Natural killer cell (primary cell): Measurements from ENCODE around the gene COL27A1. TPM values are rescaled to one million over a fixed set of nuclear protein-coding genes. Genes with fewer than 3 reads are reported as not detected.

ENCODE experiments used
- ATAC-seq, 3 donors: fragments of 150-1000 bp in 2 of 3; fragments of 200-7000 bp in 1 of 3; cut with Tn5 transposase; 1 replicate in 1 of 3; 2 replicates in 2 of 3; pipeline ENCODE4 v1.10.0; 2021; ENCODE audit warnings: mild to moderate bottlenecking in 2 of 3, moderate library complexity in 2 of 3
- DNase-seq, 2 donors: peaks; one replicate each; pipeline versions ENCODE4 v3.0.0 to v3.0.0-alpha.2; 2013 to 2021; ENCODE audit warnings: mixed read lengths in 1 of 2
- H3K27ac ChIP-seq: one replicate; pipeline ENCODE4 v1.5.1; 2013; ENCODE audit warnings: mild to moderate bottlenecking, low read length
- H3K27me3 ChIP-seq: one replicate; pipeline ENCODE4 v1.6.1; 2013; ENCODE audit warnings: low read length; ENCODE audit not compliant: control insufficient read depth, insufficient read depth
- H3K36me3 ChIP-seq: one replicate; pipeline ENCODE4 v1.6.1; 2013; ENCODE audit warnings: low read length; ENCODE audit not compliant: control insufficient read depth, insufficient read depth
- H3K4me1 ChIP-seq: one replicate; pipeline ENCODE4 v1.6.1; 2013; ENCODE audit warnings: low read length; ENCODE audit not compliant: control insufficient read depth, insufficient read depth
- H3K4me3 ChIP-seq: one replicate; pipeline ENCODE4 v1.5.1; 2013; ENCODE audit warnings: low read length
- H3K9me3 ChIP-seq: one replicate; pipeline ENCODE4 v1.6.1; 2013; ENCODE audit warnings: low read length; ENCODE audit not compliant: control insufficient read depth, insufficient read depth
- H3K27ac Mint-ChIP-seq, 2 donors: one replicate each; pipeline ENCODE4 v1.8.0; 2022; ENCODE audit warnings: mild to moderate bottlenecking in 2 of 2, mixed read lengths in 2 of 2, moderate library complexity in 1 of 2
- H3K27me3 Mint-ChIP-seq, 2 donors: one replicate each; pipeline ENCODE4 v1.8.0; 2022; ENCODE audit warnings: low read depth in 2 of 2, mixed read lengths in 2 of 2
- H3K36me3 Mint-ChIP-seq: one replicate; pipeline ENCODE4 v1.8.0; 2022; ENCODE audit warnings: mixed read lengths
- H3K4me1 Mint-ChIP-seq, 2 donors: one replicate each; pipeline ENCODE4 v1.8.0; 2022; ENCODE audit warnings: mixed read lengths in 2 of 2
- H3K4me3 Mint-ChIP-seq: one replicate; pipeline ENCODE4 v1.8.0; 2022; ENCODE audit warnings: mild to moderate bottlenecking, moderate library complexity, mixed read lengths
- H3K9me3 Mint-ChIP-seq, 2 donors: one replicate each; pipeline ENCODE4 v1.8.0; 2022; ENCODE audit warnings: mixed read lengths in 2 of 2
- WGBS: methylation state at CpG from one replicate; pipeline ENCODE4 v1.1.7; 2013; ENCODE audit warnings: missing lambda C conversion rate; ENCODE audit not compliant: insufficient coverage; 5-methylcytosine and 5-hydroxymethylcytosine counted together
- intact Hi-C: fragments of 100-400 bp; cut with micrococcal nuclease; formaldehyde crosslinking; loops from one replicate; pipeline ENCODE4 v1.14.2; 2022
- total RNA-seq, 4 donors: library from RNA; stranded (reverse); fragments of 120-200 nt in 1 of 4; gene quantifications; one replicate each; pipeline versions ENCODE4 v1.2.3 to v1.2.4, GENCODE V29; 2013 to 2022
- TF ChIP-seq, protein P1 (sequence below): fragments of 200-600 bp; IDR thresholded peaks from one replicate; pipeline ENCODE4 v1.8.0; 2022; ENCODE audit warnings: antibody characterized with exemption

The COL27A1 gene
- total RNA-seq, 3 donors from 2014 or later (not counting 1 experiment from before 2014, with no cell fraction given): not detected

DNA sequence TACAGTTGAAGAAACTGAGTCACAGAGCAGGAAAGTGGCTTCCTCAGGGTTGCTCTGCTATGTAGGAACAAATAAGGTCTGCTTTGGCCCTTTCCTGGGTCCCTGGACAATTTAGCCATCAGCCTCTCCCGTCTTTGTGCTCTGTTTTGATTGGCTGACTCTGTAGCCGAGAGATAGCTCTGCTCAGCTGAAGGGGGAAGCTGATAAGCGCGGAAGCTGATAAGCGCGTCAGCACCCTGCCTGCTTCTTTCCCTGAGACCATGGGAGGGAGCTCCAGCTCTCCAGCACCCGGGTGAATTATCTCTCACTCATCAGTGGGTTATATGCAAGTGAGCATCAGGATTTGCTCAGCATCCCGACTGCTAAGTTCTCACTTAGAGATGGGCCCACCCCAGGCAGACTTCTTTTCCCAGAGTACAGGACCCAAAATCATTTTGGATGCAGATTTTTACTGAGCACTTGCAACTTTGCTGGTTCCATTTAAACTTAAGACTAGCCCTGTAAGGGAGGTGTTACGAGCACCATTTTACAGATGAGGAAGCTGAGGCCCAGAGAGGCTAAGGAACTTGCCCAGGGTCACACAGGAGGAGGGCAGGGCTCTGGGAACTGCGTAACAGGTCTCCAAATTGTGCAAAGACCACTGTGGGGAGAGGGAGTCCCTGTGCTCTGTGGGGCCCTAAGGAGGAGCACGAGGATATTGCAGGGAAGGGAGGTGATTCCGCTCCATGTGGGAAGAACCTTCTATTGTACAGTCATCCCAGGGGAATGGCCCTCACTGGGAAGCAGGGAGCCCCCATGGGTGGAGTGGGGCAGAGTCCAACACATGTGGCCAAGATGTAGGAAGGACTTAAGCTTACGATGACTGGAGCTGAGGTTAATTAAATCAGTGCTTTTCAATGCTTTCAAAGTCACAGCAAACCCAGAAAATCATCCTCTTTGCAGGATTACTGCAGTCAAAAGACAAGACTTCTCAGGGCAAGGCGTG lies 83.8 kb downstream of the COL27A1 start:
- 43% methylated on average over 14 of the region's 14 CpGs for WGBS
- no peaks in the 10 kb centered on the region for H3K36me3 ChIP-seq
- intact Hi-C loops: no loop called here
- Mint-ChIP-seq H3K9me3 (no peaks in the 10 kb centered on the region), H3K36me3 (no peaks in the 10 kb centered on the region), H3K4me1 (no peaks in the 10 kb centered on the region), H3K27ac (no peak overlapping the region), H3K27me3 (peaks cover 0 to 5% of the 10 kb centered on the region in 2 donors), H3K4me3 (no peak overlapping the region)
- H3K4me1 ChIP-seq: no peaks in the 10 kb centered on the region
- H3K27ac ChIP-seq: no peak overlapping the region
- DNase-seq: no peak
- no peak for ATAC-seq
- TF ChIP-seq, protein P1, sequence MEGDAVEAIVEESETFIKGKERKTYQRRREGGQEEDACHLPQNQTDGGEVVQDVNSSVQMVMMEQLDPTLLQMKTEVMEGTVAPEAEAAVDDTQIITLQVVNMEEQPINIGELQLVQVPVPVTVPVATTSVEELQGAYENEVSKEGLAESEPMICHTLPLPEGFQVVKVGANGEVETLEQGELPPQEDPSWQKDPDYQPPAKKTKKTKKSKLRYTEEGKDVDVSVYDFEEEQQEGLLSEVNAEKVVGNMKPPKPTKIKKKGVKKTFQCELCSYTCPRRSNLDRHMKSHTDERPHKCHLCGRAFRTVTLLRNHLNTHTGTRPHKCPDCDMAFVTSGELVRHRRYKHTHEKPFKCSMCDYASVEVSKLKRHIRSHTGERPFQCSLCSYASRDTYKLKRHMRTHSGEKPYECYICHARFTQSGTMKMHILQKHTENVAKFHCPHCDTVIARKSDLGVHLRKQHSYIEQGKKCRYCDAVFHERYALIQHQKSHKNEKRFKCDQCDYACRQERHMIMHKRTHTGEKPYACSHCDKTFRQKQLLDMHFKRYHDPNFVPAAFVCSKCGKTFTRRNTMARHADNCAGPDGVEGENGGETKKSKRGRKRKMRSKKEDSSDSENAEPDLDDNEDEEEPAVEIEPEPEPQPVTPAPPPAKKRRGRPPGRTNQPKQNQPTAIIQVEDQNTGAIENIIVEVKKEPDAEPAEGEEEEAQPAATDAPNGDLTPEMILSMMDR: no peak
- peaks cover 2% of the 10 kb centered on the region for H3K27me3 ChIP-seq
- H3K9me3 ChIP-seq: no peaks in the 10 kb centered on the region
- no peak overlapping the region for H3K4me3 ChIP-seq

DNA sequence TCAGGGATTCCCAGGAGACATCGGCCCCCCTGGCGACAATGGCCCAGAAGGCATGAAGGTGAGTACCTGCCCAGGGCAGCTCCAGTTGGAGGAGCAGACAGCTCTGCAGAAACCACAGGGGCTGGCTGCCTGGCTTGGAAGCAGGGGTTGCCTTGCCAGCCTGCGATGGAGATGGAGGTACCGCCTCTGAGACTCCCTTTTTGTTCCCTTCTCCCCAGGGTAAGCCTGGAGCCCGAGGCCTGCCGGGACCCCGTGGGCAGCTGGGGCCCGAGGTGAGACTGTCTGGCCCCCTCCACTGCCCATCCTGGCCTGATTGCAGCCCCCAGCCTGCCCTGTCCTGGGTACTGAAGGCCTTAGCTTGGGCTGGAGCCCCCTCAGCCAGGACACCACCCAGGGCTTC lies 84.9 kb downstream of the COL27A1 start:
- intact Hi-C loops: no loop called here
- no peaks in the 10 kb centered on the region for H3K36me3 ChIP-seq
- H3K9me3 ChIP-seq: no peaks in the 10 kb centered on the region
- ATAC-seq: no peak
- H3K27ac Mint-ChIP-seq: no peak overlapping the region
- H3K4me3 ChIP-seq: no peak overlapping the region
- no peaks in the 10 kb centered on the region for H3K36me3 Mint-ChIP-seq
- no peaks in the 10 kb centered on the region for H3K4me1 ChIP-seq
- WGBS: 84% methylated on average over 8 of the region's 8 CpGs
- H3K27me3 Mint-ChIP-seq: peaks cover 0 to 5% of the 10 kb centered on the region in 2 donors
- no peak for DNase-seq
- H3K27me3 ChIP-seq: peaks cover 2% of the 10 kb centered on the region
- H3K4me1 Mint-ChIP-seq: no peaks in the 10 kb centered on the region
- H3K9me3 Mint-ChIP-seq: no peaks in the 10 kb centered on the region
- no peak overlapping the region for H3K4me3 Mint-ChIP-seq
- H3K27ac ChIP-seq: no peak overlapping the region
- TF ChIP-seq, protein P1: no peak

DNA sequence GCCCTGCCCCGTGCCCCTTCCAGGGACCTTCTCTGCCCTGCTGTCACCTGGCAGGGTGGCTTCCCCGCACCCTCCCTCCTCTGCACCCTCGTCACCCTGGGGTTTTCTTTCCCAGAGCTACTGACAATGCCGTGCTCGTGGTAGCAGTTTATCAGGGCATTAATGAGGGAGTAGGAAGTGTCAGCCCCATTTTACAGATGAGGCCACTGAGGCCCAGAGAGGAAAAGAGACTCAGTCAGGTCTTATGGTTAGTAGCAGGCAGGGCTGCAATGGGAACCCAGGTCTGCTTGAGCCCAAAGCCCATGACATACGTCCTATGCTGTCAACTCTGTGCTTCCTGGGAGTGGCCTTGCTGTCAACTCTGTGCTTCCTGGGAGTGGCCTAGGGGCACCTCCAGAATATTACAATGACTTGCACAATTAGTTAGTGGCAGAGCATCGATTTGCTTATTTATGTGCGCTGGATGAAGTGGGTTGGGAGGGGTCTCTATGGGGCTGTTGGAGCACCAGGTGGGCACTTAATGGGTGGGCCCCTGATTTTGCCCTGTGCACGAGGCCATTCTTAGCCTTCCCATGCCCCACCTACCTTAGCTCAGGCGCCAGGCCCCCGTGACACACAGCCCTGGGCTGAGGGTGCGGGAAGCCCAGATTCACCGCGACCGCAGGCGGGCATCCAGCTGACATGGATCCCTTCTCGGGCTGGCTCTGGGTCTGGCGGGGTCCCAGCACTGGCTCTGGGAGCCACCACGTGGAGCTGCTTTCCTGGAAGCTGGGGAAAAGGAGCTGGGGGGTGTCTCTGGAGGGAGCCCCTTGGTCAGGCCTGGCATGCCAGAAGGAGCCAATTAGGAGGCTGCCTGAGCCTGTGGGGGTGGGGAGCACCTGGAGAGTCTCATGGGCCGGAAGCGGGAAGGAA lies 85.6 kb downstream of the COL27A1 start:
- Mint-ChIP-seq H3K36me3 (no peaks in the 10 kb centered on the region), H3K4me1 (no peaks in the 10 kb centered on the region), H3K27ac (no peak overlapping the region), H3K27me3 (peaks cover 0 to 1% of the 10 kb centered on the region in 2 donors), H3K4me3 (no peak overlapping the region), H3K9me3 (no peaks in the 10 kb centered on the region)
- H3K4me1 ChIP-seq: no peaks in the 10 kb centered on the region
- H3K9me3 ChIP-seq: no peaks in the 10 kb centered on the region
- peaks cover 2% of the 10 kb centered on the region for H3K27me3 ChIP-seq
- no peak overlapping the region for H3K4me3 ChIP-seq
- no peak overlapping the region for H3K27ac ChIP-seq
- intact Hi-C loops: no loop called here
- 80% methylated on average over 19 of the region's 21 CpGs for WGBS
- no peaks in the 10 kb centered on the region for H3K36me3 ChIP-seq
- DNase-seq: no peak
- TF ChIP-seq, protein P1: no peak
- no peak for ATAC-seq
